K562 (cell line): ENCODE data around the gene GPNMB.

Experiments
- FOXP4 ChIP-seq: sonication (generic); formaldehyde crosslinking; IDR thresholded peaks from 2 replicates; pipeline ENCODE4 v1.8.0; 2022; ENCODE audit warnings: mild to moderate bottlenecking, missing genetic modification reagents, borderline replicate concordance
- RAD21 ChIP-seq, 2 experiments: fragments of 250-450 bp in 1 of 2; fragments of 450-650 bp in 1 of 2; sonication (Bioruptor Pico) in 1 of 2; formaldehyde crosslinking in 1 of 2; IDR thresholded peaks in 1 of 2; conservative IDR thresholded peaks in 1 of 2; 2 replicates each; pipeline versions ENCODE4 v1.4.0 to v1.8.0; 2020 to 2022; ENCODE audit warnings: mild to moderate bottlenecking in 2 of 2, moderate library complexity in 1 of 2
- SNAPC5 ChIP-seq: fragments of 250-450 bp; sonication (Bioruptor Pico); IDR thresholded peaks from 2 replicates; pipeline ENCODE4 v1.8.0; 2021; ENCODE audit warnings: moderate library complexity, mild to moderate bottlenecking, inconsistent platforms
- SP2 ChIP-seq: IDR thresholded peaks from 2 replicates; pipeline ENCODE4 v1.6.1; 2011; ENCODE audit warnings: mild to moderate bottlenecking, low read depth, low read length, moderate library complexity; ENCODE audit not compliant: poor library complexity, severe bottlenecking; ENCODE audit errors: extremely low read depth
- TCF15 ChIP-seq: fragments of 250-450 bp; sonication (Bioruptor Pico); IDR thresholded peaks from 2 replicates; pipeline ENCODE4 v1.8.0; 2022; ENCODE audit warnings: moderate library complexity, mild to moderate bottlenecking, inconsistent platforms
- ZNF695 ChIP-seq: fragments of 450-650 bp; formaldehyde crosslinking; IDR thresholded peaks from 2 replicates; pipeline ENCODE4 v1.4.0; 2020; ENCODE audit warnings: mild to moderate bottlenecking, moderate library complexity

- TF ChIP-seq TCF15 (CRISPR knock-in tag) (no peak), FOXP4 (CRISPR knock-in tag) (no peak), SNAPC5 (CRISPR knock-in tag) (no peak), RAD21 (CRISPR knock-in tag; conservative IDR thresholded peaks at IDR 0.05 in 1 of 2, IDR thresholded peaks at IDR 0.05 in 1 of 2) (no peak), SP2 (no peak), ZNF695 (CRISPR knock-in tag) (no peak)
These were observed 40.4 kb upstream of the GPNMB start for GRCh38 chr7:23205909-23206767.
